Osteoblast (primary cell): ENCODE measurements around the gene ACP1. TPM values are rescaled to one million over a fixed set of nuclear protein-coding genes. Genes with fewer than 3 reads are reported as not detected.

Source experiments
- DNase-seq: peaks from one replicate; pipeline ENCODE4 v3.0.0; 2011; ENCODE audit warnings: low spot score, mixed read lengths; ENCODE audit not compliant: insufficient read length; ENCODE audit errors: missing footprints
- H2AFZ ChIP-seq: 2 replicates; pipeline ENCODE4 v1.6.0; 2011; ENCODE audit warnings: mild to moderate bottlenecking, low read length
- H3K27ac ChIP-seq: 2 replicates; pipeline ENCODE4 v1.5.1; 2011; ENCODE audit warnings: mild to moderate bottlenecking, low read depth, low read length, moderate library complexity
- H3K27me3 ChIP-seq: 2 replicates; pipeline ENCODE4 v1.6.0; 2012; ENCODE audit warnings: mild to moderate bottlenecking, control low read depth, inconsistent platforms, low read length, moderate library complexity; ENCODE audit not compliant: insufficient read depth
- H3K36me3 ChIP-seq: 2 replicates; pipeline ENCODE4 v1.5.1; 2011; ENCODE audit warnings: mild to moderate bottlenecking, low read length, control low read depth, moderate library complexity; ENCODE audit not compliant: insufficient read depth
- H3K4me1 ChIP-seq: 2 replicates; pipeline ENCODE4 v1.5.1; 2011; ENCODE audit warnings: mild to moderate bottlenecking, low read length, control low read depth, moderate library complexity; ENCODE audit not compliant: insufficient read depth
- H3K4me2 ChIP-seq: 2 replicates; pipeline ENCODE4 v1.6.0; 2011; ENCODE audit warnings: mild to moderate bottlenecking, low read length; ENCODE audit not compliant: insufficient read depth
- H3K4me3 ChIP-seq: fragments of 200-600 bp; sonication (generic); 3 replicates; pipeline ENCODE4 v1.5.1; 2012; ENCODE audit warnings: mild to moderate bottlenecking, low read length, inconsistent platforms; ENCODE audit not compliant: insufficient read depth
- H3K79me2 ChIP-seq: 2 replicates; pipeline ENCODE4 v1.6.0; 2012; ENCODE audit warnings: mild to moderate bottlenecking, low read length, control low read depth, inconsistent platforms; ENCODE audit not compliant: insufficient read depth
- H3K9me3 ChIP-seq: 2 replicates; pipeline ENCODE4 v1.5.1; 2011; ENCODE audit warnings: low read depth, low read length, control low read depth
- H4K20me1 ChIP-seq: 2 replicates; pipeline ENCODE4 v1.6.0; 2012; ENCODE audit warnings: mild to moderate bottlenecking, low read length, control low read depth; ENCODE audit not compliant: insufficient read depth
- CTCF ChIP-seq: IDR thresholded peaks from 2 replicates; pipeline ENCODE4 v1.5.1; 2011; ENCODE audit warnings: mild to moderate bottlenecking, low read depth, low read length, moderate library complexity; ENCODE audit errors: extremely low read depth
- total RNA-seq: library from RNA; depleted of rRNA; stranded (reverse); fragments of >200 nt; gene quantifications from 2 replicates; pipeline ENCODE4 v1.2.3, GENCODE V29; 2012

The ACP1 gene
- total RNA-seq, 1 donor = 80.0 TPM

- Histone ChIP-seq H3K79me2 (no peaks in the 10 kb centered on the region), H3K27me3 (peaks cover 28% of the 10 kb centered on the region), H3K4me2 (peak overlapping the region; percentile 50), H3K4me3 (no peak overlapping the region), H3K9me3 (no peaks in the 10 kb centered on the region), H4K20me1 (peaks cover 11% of the 10 kb centered on the region), H3K36me3 (peaks cover 9% of the 10 kb centered on the region), H3K27ac (peak overlapping the region; percentile 63), H2AFZ (no peak overlapping the region), H3K4me1 (peaks cover 32% of the 10 kb centered on the region)
- DNase-seq = peak; percentile 95
- no peak for TF ChIP-seq CTCF
These were observed 20.8 kb downstream of the ACP1 start for GRCh38 chr2:285531-285930.

GRCh38 chr2:286035-286434 lies 21.3 kb downstream of the ACP1 start:
- no peaks in the 10 kb centered on the region for H3K9me3 ChIP-seq
- H3K79me2 ChIP-seq = no peaks in the 10 kb centered on the region
- peaks cover 4% of the 10 kb centered on the region for H3K36me3 ChIP-seq
- peaks cover 11% of the 10 kb centered on the region for H4K20me1 ChIP-seq
- H3K27me3 ChIP-seq = peaks cover 32% of the 10 kb centered on the region
- H2AFZ ChIP-seq = no peak overlapping the region
- H3K4me1 ChIP-seq = peaks cover 32% of the 10 kb centered on the region
- H3K27ac ChIP-seq = no peak overlapping the region
- peak overlapping the region; percentile 50 for H3K4me2 ChIP-seq
- no peak overlapping the region for H3K4me3 ChIP-seq
- no peak for TF ChIP-seq CTCF
- no peak for DNase-seq

GRCh38 chr2:286774-287392 lies 22.1 kb downstream of the ACP1 start:
- no peak for DNase-seq

More at GRCh38 chr2:286774-287392, 22.1 kb downstream of the ACP1 start:
- H3K79me2 ChIP-seq = no peaks in the 10 kb centered on the region
- no peaks in the 10 kb centered on the region for H3K9me3 ChIP-seq
- no peak overlapping the region for H2AFZ ChIP-seq
- H3K27ac ChIP-seq = no peak overlapping the region
- peak overlapping the region; percentile 39 for H3K4me2 ChIP-seq
- peak overlapping the region; percentile 19 for H3K4me3 ChIP-seq
- no peaks in the 10 kb centered on the region for H3K36me3 ChIP-seq
- no peak for TF ChIP-seq CTCF
- H3K27me3 ChIP-seq = peaks cover 35% of the 10 kb centered on the region
- peaks cover 32% of the 10 kb centered on the region for H3K4me1 ChIP-seq
- peaks cover 11% of the 10 kb centered on the region for H4K20me1 ChIP-seq
